GM03348 (cell line): Measurements from ENCODE around the gene DNAH8.

Source experiments
- DNase-seq: peaks from one replicate; pipeline ENCODE4 v3.0.0; 2012; ENCODE audit warnings: low spot score

Gene DNAH8

DNA sequence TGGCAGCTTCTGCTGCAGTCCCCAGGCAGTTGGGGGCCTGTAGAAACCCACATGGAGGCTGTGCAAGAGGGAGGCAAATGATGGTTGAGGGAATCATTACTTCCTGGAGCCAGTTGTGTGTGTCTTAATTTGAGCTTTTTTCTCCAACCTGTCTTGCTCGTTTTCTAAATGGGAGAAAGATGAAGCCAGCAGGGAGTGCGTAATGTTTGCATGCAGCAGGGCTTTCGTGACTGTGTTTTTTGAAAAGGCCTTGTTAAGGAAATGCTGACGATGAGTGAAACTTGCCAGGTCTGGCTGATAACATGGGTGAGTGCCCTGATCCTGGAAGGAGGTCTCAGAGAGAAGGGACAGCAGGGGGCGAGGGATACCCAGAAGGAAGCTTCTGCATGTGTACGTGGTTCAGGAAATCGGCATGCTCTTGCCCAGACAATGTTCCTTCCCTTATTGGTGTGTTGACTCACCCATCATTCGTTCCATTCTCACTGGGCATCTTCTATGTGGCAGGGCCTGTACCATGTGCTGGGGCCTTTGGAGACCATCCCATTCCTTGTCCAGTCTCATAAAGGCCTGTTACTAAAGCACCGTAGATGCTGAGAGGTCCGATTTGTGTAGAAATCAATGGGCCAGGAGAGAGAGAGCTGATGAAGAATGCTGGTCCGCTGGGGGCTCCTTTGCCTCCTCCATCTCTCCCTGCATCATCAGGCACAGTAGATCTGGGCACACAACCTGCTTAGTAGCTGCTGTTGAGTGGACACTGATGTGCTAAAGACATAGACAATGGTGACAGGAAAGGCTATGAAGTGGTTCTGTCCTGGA is 360.9 kb downstream of the DNAH8 start:
- no peak for DNase-seq

DNA sequence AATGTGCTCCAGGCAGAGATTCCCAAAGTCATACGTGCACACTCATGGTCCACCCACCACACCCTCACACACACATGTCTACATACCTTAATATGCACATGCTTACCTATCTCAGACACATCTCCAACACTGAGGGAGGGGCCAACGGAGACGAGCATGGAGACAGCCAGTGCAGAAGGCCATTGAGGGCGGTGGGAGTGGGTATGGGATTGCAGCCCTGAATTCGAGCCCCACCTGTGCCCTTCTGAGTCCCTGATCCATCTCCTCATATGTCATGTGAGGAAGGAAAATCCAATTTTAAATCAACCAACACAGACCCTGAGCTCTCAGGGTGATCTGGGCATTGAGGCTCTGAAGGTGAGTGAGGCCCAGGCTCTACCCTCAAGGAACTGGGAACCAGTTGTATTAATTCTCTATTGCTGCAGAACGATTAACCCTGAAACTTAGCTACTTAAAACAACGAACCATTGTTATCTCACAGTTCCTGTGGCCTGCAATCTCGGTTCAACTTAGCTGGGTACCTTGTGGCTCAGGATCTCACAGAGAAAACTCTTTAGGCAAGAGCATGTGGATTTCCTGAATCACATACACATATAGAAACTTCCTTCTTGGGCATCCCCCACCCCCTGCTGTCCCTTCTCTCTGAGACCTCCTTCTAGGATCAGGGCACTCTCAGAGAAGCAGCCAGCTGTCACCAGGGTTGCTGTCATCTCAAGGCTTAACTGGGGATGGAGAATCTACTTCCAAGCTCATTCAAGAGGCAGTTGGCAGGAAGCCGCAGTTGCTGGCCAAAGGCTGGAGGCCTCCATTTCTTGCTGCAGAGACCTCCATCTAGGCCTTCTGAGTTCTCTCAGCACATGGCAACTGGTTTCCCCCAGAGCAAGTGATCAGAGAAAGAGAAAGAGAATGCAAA is 361.8 kb downstream of the DNAH8 start:
- DNase-seq: no peak

DNA sequence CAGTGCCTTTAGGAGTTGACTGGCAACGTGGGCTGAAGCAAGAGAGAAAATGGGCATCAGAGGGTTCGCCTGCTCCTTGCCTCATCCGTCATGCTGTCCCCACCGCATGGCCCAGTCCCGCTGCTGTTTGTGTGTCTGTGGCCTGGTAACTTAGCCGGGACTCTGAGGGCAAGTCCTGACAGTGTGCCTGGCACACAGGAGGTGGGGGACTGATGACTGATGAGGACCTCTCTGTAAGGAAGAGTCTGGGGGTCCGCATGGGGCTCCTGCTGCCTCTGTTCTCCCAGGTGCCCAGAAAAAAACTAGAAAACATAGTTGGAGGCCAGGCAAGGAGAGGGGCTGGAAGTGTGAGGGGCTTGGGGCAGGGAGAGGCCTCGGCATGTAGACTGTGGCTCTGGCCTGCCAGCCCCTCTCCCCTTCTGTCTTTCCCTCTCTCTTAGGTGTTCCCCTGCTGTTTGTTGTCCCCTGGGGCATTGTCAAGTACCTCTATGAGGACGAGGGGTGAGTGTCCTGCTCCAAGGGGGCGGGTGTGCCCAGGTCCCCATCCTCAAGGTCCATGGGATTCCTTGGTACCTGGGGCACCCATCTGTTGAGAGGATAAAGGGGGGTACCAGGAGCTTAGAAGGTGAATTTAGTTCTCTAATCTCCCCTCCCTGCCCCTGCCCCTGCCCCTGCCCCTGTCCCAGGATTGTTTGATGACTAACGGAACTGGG is 362.9 kb downstream of the DNAH8 start:
- DNase-seq: no peak

DNA sequence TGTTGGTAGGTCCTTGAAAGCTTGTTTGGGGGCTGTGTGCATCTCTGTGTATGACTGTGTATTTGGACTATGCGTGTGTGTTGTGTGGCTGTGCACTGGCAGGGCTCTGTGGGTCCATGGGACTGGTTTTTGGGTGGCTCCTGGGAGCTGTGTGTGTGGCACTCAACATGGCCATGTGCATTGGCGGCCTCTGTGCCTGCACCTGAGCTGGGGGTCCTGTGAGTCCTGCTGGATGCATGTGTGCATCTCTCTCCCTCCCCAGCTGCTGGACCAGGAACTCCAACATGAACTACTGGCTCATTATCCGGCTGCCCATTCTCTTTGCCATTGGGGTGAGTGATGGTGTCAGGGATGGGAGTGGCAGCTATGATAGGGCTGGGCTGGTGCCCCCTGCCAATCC is 363.6 kb downstream of the DNAH8 start:
- DNase-seq: no peak

DNA sequence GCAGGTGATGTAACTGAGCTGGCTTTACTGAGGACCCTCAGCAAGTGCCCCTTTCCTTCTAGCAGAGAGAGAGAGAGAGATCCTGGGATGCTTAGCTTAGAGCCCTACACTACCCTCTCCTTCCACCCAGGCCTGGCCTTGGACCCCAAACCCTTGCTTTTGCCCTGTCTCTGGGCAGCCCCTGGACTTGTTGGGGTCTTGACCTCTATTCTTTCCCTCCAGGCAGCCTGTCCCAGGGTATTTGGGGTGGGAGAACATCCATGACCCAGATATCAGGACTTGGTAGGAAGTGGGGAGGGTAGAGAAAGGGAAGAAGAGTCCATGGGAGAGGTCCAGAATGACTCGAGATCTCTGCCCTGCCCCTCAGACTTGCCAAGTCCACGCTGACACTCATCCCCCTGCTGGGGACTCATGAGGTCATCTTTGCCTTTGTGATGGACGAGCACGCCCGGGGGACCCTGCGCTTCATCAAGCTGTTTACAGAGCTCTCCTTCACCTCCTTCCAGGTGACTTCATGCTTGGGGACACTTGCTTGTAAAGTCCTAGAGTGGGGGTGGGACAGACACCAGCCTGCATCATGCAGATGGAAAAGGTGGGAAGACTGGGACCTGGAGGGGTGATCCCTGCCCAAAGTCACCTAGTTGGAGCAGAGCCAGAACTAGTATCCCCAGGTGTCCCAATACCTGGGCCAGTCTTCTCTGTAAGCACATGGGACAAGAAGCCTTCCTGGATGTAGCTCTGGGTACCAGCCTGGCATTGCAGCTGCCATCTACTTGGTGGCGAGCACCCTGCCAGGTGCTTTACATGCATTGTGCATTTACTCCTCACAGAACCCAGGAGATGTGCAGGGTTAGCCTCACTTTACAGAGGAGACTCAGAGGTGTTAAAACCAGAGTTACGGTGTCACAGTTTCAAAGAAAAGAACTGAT is 364.4 kb downstream of the DNAH8 start:
- DNase-seq: no peak
